Measurements from ENCODE around the gene SFTPA1. TPM values are rescaled to one million over a fixed set of nuclear protein-coding genes. Genes with fewer than 3 reads are reported as not detected.
"Not testable (repeated sequence)": the region's sequence is repeated elsewhere in the genome, so short reads cannot be mapped to it uniquely, and the experiment has no call there.

Gene SFTPA1
- total and polyA plus RNA-seq, 2 experiments from 2014 or later, result not detected

DNA sequence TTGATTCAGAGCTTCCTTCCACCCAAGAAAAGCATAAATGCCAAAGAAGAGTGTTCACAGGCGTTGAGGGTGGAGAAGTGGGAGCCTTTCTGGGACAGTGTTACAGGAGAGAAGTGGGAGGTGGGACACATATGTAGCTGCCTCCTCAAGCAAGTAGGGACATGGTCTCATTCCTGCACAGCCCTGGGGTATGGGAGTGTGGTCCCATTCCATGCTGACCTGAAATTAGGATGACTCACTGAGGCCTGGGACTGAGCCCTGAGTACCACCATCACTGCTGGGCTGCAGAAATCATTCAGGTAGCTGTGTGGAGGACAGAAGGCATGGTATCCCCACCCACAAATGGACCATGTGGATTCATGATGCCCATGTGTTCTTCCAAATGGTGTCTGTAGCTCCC lies 17.4 kb upstream of the SFTPA1 start:
- DNase-seq (ENCODE audit: low spot score) (no peak), ATAC-seq (no peak)
- Mint-ChIP-seq H3K9me3 (peaks cover 30% of the 10 kb centered on the region), H3K27me3 (ENCODE audit: insufficient read depth, low read depth, poor library complexity) (peaks cover 2% of the 10 kb centered on the region), H3K4me3 (no peak overlapping the region), H3K36me3 (ENCODE audit: low read depth) (peaks cover 26% of the 10 kb centered on the region), H3K27ac (no peak overlapping the region), H3K4me1 (no peaks in the 10 kb centered on the region)
- Histone ChIP-seq H3K79me2 (replicated peaks; ENCODE audit: insufficient read depth) (no peaks in the 10 kb centered on the region), H3K27ac (ENCODE audit: low read depth) (no peak overlapping the region), H3F3A (replicated peaks; ENCODE audit: low read depth) (no peaks in the 10 kb centered on the region), H3K27me3 (ENCODE audit: insufficient read depth) (no peaks in the 10 kb centered on the region), H3K36me3 (ENCODE audit: insufficient read depth) (peaks cover 8% of the 10 kb centered on the region; the same call in 1 of the 2 replicates), H4K20me1 (replicated peaks; ENCODE audit: insufficient read depth) (no peaks in the 10 kb centered on the region), H3K4me1 (ENCODE audit: insufficient read depth) (no peaks in the 10 kb centered on the region), H3K4me3 (no peak overlapping the region), H2AFZ (no peak overlapping the region), H3K4me2 (no peak overlapping the region), H3K9me2 (ENCODE audit: insufficient read depth) (no peaks in the 10 kb centered on the region)
- TF ChIP-seq EZH2phosphoT487 (IDR thresholded peaks at IDR 0.05; ENCODE audit: unreplicated experiment) (no peak), POLR2AphosphoS5 (IDR thresholded peaks at IDR 0.05; ENCODE audit: low read depth) (no peak), ZNF331 (CRISPR knock-in tag; IDR thresholded peaks at IDR 0.05; ENCODE audit: low read depth) (no peak), EZH2 (IDR thresholded peaks at IDR 0.05; ENCODE audit: low read depth, unreplicated experiment) (no peak), NANOG (IDR thresholded peaks at IDR 0.05; ENCODE audit: borderline replicate concordance) (no peak)
- TF ChIP-seq, protein P1, sequence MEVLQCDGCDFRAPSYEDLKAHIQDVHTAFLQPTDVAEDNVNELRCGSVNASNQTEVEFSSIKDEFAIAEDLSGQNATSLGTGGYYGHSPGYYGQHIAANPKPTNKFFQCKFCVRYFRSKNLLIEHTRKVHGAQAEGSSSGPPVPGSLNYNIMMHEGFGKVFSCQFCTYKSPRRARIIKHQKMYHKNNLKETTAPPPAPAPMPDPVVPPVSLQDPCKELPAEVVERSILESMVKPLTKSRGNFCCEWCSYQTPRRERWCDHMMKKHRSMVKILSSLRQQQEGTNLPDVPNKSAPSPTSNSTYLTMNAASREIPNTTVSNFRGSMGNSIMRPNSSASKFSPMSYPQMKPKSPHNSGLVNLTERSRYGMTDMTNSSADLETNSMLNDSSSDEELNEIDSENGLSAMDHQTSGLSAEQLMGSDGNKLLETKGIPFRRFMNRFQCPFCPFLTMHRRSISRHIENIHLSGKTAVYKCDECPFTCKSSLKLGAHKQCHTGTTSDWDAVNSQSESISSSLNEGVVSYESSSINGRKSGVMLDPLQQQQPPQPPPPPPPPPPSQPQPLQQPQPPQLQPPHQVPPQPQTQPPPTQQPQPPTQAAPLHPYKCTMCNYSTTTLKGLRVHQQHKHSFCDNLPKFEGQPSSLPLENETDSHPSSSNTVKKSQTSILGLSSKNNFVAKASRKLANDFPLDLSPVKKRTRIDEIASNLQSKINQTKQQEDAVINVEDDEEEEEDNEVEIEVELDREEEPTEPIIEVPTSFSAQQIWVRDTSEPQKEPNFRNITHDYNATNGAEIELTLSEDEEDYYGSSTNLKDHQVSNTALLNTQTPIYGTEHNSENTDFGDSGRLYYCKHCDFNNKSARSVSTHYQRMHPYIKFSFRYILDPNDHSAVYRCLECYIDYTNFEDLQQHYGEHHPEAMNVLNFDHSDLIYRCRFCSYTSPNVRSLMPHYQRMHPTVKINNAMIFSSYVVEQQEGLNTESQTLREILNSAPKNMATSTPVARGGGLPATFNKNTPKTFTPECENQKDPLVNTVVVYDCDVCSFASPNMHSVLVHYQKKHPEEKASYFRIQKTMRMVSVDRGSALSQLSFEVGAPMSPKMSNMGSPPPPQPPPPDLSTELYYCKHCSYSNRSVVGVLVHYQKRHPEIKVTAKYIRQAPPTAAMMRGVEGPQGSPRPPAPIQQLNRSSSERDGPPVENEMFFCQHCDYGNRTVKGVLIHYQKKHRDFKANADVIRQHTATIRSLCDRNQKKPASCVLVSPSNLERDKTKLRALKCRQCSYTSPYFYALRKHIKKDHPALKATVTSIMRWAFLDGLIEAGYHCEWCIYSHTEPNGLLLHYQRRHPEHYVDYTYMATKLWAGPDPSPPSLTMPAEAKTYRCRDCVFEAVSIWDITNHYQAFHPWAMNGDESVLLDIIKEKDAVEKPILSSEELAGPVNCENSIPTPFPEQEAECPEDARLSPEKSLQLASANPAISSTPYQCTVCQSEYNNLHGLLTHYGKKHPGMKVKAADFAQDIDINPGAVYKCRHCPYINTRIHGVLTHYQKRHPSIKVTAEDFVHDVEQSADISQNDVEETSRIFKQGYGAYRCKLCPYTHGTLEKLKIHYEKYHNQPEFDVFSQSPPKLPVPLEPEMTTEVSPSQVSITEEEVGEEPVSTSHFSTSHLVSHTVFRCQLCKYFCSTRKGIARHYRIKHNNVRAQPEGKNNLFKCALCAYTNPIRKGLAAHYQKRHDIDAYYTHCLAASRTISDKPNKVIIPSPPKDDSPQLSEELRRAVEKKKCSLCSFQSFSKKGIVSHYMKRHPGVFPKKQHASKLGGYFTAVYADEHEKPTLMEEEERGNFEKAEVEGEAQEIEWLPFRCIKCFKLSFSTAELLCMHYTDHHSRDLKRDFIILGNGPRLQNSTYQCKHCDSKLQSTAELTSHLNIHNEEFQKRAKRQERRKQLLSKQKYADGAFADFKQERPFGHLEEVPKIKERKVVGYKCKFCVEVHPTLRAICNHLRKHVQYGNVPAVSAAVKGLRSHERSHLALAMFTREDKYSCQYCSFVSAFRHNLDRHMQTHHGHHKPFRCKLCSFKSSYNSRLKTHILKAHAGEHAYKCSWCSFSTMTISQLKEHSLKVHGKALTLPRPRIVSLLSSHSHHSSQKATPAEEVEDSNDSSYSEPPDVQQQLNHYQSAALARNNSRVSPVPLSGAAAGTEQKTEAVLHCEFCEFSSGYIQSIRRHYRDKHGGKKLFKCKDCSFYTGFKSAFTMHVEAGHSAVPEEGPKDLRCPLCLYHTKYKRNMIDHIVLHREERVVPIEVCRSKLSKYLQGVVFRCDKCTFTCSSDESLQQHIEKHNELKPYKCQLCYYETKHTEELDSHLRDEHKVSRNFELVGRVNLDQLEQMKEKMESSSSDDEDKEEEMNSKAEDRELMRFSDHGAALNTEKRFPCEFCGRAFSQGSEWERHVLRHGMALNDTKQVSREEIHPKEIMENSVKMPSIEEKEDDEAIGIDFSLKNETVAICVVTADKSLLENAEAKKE (CRISPR knock-in tag; IDR thresholded peaks at IDR 0.05), result no peak

GRCh38 chr10:79594565-79594964 lies 16.2 kb upstream of the SFTPA1 start:
- H3K4me3 ChIP-seq; H3K27me3 Mint-ChIP-seq (ENCODE audit: insufficient read depth, low read depth, poor library complexity); H2AFZ ChIP-seq; H3K4me1 ChIP-seq (ENCODE audit: insufficient read depth); H4K20me1 ChIP-seq (replicated peaks; ENCODE audit: insufficient read depth); H3K9me2 ChIP-seq (ENCODE audit: insufficient read depth); H3K27ac Mint-ChIP-seq; H3K27ac ChIP-seq (ENCODE audit: low read depth); H3K79me2 ChIP-seq (replicated peaks; ENCODE audit: insufficient read depth); H3K4me2 ChIP-seq; H3K4me3 Mint-ChIP-seq; DNase-seq (ENCODE audit: low spot score); H3F3A ChIP-seq (replicated peaks; ENCODE audit: low read depth); H3K4me1 Mint-ChIP-seq; H3K27me3 ChIP-seq (ENCODE audit: insufficient read depth); ATAC-seq: not testable (repeated sequence)
- Mint-ChIP-seq H3K9me3 (peaks cover 41% of the 10 kb centered on the region), H3K36me3 (ENCODE audit: low read depth) (peaks cover 38% of the 10 kb centered on the region)
- peaks cover 12% of the 10 kb centered on the region; the same call in 1 of the 2 replicates for H3K36me3 ChIP-seq (ENCODE audit: insufficient read depth)

All from GM23338 (cell line).